Mesenteric fat pad (tissue), 1 donor: ENCODE measurements around the gene TMEM190. TPM values are rescaled to one million over a fixed set of nuclear protein-coding genes. Genes with fewer than 3 reads are reported as not detected.
"Not testable (repeated sequence)": the region's sequence is repeated elsewhere in the genome, so short reads cannot be mapped to it uniquely, and the experiment has no call there.

Source experiments
- DNase-seq: peaks from one replicate; pipeline ENCODE4 v3.0.0-alpha.2; 2020; ENCODE audit warnings: low spot score
- long read RNA-seq: library from polyadenylated mRNA; unstranded; transcript quantifications from one replicate; pipeline ENCODE4 v2.0.0, GENCODE V29; 2020
- total RNA-seq: library from RNA; stranded (reverse); fragmentation: NEBNext Ultra II Directional; extraction: Animal tissue kit (Norgen Biotek cat#: 25700); gene quantifications from one replicate; pipeline ENCODE4 v1.2.1, GENCODE V29; 2021
- donor health status: DM: yes; HTN: yes; CAD: no.

TMEM190 gene
- total RNA-seq, result not detected
- long read RNA-seq, result 0 reads

- DNase-seq, result no peak
Observed at GRCh38 chr19:55376241-55376933, at the start of gene TMEM190. Gene TMEM190, plus strand, starts transcription at chr19:55376826. Its CDS starts 28 bp downstream, at chr19:55376854.

DNA sequence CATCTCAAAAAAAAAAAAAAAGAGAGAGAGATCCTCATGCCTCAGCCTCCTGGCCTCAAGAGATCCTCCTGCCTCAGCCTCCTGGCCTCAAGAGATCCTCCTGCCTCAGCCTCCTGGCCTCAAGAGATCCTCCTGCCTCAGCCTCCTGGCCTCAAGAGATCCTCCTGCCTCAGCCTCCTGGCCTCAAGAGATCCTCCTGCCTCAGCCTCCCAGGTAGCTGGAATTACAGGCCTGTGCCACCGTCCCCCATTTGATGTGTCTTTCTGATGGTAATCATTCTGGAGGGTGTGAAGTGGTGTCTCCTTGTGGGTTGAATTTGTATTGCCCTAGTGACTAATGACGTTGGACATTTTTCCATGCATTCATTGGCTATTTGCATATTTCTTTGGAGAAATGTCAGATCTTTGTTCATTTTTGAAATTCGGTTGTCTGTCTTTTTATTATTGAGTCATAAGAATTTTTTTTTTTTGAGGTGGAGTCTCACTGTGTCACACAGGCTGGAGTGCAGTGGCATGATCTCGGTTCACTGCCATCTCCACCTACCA lies 47.8 kb upstream of the TMEM190 start:
- DNase-seq, result not testable (repeated sequence)

DNA sequence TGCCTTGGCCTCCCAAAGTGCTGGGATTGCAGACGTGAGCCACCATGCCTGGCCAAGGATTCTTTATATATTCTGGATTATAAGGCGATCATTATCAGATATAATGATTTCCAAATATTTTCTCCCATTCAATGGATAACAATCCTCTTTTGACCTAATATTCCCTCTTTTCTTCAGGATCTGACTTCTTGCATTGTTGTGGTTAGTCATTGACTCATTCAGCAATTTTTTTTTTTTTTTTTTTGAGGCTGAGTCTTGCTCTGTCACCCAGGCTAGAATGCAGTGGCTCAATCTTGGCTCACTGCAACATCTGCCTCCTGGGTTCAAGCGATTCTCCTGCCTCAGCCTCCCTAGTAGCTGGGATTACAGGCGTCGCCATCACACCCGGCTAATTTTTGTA lies 46.8 kb upstream of the TMEM190 start:
- DNase-seq, result not testable (repeated sequence)

GRCh38 chr19:55333870-55334269 lies 42.8 kb upstream of the TMEM190 start:
- no peak for DNase-seq

DNA sequence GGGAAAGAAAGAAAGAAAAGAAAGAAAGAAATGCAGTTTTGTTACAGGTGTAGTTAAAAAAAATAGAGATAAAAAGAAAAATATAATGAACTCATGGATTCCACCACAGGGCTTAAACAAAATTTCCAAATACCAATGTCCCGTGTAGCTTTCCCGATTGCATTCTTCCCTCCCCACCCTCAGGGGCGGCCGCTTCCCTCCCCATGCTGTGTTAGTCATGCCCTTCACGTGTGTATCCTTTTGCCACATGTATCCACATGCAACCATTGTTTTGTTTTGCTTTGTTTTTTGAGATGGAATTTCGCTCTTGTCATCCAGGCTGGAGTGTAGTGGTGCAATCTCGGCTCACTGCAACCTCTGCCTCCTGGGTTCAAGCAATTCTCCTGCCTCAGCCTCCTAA lies 40.5 kb upstream of the TMEM190 start:
- DNase-seq, result no peak

- DNase-seq, result peak; percentile 100
Observed at GRCh38 chr19:55339105-55339888, 37.3 kb upstream of the TMEM190 start, which contains the start of gene KMT5C. Gene KMT5C, plus strand, starts transcription at chr19:55339876. Its CDS starts 2,061 bp downstream, at chr19:55341937.

DNA sequence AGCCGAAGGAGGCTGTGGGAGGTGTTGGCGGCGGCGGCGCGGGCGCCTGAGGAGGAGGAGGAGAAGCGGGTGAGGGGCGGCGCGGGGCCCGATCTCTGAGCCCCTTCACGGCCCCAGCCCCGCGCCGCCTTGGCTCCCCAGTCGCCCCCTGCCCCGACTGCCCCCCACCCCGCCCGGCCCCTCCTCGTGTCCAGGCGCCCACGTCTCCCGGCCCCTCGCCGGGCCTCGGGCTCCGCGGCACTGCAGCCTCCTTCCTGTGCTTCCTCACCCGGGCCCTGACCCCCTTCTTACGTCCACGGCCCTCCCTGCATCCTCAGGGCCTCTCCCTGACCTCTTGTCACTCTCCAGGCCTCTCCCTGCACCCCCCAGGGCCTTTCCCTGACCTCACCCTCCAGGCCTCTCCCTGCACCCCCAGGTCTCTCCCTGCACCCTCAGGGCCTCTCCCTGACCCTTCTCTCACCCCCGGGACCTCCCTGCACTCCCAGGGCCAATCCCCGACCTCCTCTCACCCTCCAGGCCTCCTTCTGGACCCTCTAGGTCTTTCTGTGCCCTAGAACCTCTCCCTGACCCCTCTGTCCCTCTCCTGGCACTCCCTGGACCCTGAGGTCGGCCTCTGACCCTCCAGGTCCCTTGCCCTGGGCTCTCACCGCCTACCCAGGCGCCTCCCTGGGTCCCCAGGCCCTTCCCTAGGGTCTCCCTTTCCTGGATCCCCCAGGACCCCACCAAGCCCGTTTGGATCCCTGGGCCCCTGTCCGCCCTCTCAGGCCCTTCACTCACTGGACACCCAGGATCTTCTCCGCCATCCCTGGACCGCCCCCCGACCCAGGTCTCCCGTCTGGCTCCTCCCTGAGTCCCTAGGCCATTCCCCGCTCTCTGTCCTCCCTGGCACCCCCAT lies 36.5 kb upstream of the TMEM190 start:
- DNase-seq, result no peak

DNA sequence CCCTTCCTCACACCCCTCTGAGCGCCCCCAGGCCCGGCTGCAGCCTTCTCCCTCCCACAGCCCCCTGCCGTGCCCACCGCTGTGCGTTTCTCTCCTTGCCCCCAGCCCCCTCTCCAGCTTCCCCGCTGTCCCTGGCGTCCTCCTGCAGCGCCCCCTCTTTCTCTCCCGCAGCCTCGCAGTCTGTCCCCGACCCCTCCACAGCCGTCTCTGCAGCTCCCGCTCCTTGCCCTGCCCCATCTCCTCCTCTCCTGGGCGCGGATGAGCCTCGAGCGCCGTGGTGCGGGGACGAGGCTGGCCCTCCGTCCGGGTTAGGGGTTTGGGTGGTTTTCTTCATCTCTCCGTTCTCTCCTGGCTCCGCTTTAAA lies 35.9 kb upstream of the TMEM190 start:
- DNase-seq, result no peak

- DNase-seq, result no peak
Observed at GRCh38 chr19:55341171-55341588, 35.4 kb upstream of the TMEM190 start.

DNA sequence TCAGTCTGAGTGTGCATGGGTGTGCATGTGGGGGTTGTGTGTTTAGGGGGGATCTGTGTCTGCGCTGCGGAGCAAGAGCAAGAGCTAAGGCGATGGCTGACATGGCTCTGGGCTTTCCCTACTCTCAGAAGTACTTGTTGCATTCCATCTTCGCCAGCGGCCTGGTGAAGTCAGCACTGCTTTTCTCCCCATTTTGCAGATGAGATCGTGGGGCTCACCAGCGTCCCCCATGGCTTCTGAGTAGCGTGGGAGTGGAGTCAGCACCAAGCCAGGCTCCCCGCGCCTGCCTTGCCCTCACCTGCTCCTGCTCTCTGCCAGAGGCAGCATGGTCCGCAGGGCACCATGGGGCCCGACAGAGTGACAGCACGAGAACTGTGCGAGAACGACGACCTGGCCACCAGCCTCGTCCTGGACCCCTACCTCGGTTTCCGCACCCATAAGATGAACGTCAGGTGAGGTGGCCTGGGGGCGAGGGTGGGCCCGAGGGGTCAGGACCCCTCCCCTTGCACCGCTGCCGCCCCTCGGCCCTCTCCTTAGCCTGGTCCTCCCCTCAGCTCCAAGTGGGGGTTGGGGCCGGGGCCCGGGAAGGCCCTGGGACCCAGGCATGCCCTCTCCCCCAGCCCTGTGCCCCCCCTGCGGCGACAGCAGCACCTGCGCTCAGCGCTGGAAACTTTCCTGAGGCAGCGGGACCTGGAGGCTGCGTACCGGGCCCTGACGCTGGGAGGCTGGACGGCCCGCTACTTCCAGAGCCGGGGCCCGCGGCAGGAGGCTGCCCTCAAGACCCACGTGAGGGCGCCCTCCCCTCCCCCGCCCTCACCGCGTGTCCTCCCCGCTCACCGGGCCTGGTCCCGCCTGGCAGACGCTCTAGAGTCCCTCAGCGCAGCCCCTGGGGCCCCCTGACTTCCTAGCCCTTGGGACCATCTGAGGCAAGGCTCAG lies 34.8 kb upstream of the TMEM190 start:
- no peak for DNase-seq

DNA sequence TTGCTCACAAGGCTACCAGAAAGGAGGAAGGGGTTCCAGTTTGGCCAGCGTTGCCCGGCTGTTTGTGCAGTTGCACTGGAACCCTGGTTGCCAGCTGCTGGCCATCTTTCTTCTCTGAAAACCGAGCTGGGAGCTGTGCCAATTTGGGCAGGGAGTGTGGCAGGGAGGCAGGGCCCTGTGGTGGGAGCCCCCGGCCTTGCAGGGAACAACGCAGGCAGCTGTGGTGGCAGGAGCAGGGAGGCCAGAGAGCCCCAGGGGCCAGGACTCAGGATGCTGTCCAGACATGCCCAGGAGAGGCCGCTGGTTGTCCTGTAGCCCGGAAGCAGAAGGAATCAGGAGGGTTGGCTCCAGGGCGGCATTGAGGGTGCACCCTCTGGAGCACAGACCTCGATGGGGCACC lies 32.2 kb upstream of the TMEM190 start:
- DNase-seq, result no peak

- no peak for DNase-seq
Observed at GRCh38 chr19:55345101-55345817, 31.4 kb upstream of the TMEM190 start.

GRCh38 chr19:55345818-55346724 lies 30.6 kb upstream of the TMEM190 start:
- no peak for DNase-seq

- no peak for DNase-seq
Observed at GRCh38 chr19:55346725-55347441, 29.7 kb upstream of the TMEM190 start.

DNA sequence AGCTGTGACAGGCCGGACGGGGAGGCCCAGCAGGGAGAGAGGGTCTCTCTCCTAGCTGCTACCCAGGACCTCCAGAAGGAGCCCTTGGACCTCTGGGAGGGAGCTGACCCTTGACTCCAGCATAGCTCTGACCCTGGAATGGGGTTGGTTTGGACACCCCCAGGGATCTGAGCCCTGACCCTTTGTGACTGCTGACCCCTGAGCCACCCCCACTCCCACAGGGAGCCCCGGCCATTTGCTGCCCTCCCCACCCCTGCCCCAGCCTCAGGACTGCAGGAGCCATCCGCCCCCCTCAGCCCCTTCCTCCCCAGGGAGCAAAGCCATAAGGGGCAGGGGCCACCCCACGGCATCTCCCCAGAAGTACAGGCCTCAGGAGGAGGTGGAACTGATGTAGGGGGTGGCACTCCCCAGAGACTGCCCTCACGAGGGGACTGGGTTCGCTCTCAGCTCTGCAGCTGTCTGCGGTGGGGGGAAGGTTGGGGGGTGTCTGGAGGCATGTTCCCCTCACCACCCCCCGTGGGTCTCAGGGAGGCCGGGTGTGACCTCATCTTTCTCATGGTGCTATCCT lies 29.1 kb upstream of the TMEM190 start:
- DNase-seq, result no peak

DNA sequence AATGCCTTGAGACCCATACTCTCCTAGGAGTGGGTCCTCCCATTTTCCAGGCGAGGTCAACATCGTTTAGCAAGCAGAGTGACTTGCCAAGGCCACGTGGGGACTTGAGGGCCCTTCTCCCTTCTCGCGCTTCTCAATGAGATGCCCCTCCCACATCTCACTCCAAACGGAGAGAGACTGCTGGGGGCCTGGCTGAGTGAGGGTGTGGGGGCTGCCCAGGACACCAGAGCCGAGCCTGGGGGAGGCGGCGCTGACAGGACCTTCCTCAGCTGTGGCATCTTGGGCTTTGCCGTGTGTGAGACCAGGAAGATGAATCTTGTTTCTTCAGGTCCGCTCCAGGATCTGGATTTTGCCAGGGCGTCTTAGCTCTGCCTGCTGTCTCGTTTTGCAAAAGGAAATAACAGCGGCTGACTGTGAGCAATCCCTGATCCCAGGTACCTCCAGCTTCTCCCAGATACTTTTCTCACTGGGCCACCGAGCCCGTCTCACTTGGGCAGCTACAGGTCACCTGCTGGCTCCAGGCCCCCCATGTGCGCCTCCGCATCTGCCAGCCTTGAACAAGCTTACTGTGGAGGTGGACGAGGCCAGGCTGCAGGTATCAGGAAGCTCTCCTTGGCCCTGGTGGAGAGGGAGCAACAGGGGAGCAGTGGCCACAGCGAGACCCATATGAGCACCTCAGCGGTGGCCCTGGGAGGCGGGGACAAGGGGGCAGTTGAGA lies 28.1 kb upstream of the TMEM190 start:
- no peak for DNase-seq
